ENCODE results near the gene C19orf53. TPM values are rescaled to one million over a fixed set of nuclear protein-coding genes. Genes with fewer than 3 reads are reported as not detected.

Gene C19orf53
- total RNA-seq, 2 donors from 2014 or later, result 48.5 to 82.6 TPM

DNA sequence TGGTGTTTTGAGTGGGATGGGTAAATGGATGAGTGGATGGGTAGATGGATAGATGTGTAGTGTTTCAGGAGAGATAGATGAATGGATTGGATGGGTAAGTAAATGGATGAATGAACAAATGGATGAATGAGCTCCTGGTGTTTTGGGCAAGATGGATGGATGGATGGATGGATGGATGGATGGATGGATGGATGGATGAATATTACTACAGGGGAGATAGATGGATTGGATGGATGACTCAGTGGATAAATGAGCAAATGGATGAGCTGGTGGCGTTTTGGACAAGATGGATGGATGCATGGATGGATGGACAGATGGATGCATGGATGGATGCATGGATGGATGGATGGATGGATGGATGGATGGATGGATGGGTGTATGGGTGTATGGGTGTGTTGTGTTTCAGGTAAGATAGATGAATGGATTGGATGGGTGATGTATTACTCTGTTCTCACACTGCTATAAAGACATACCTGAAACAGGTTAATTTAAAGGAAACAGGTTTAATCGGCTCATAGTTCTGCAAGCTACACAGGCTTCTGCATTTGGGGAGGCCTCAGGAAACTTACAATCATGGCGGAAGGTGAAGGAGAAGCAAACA lies 33.3 kb downstream of the C19orf53 start:
- Histone ChIP-seq H3K27ac (no peak overlapping the region), H3K9me3 (no peaks in the 10 kb centered on the region), H3K4me3 (no peak overlapping the region), H3K27me3 (no peaks in the 10 kb centered on the region), H3K36me3 (no peaks in the 10 kb centered on the region), H3K9ac (ENCODE audit: low read depth in 2 of 2, low read length in 2 of 2) (no peak overlapping the region), H3K4me1 (no peaks in the 10 kb centered on the region)
- intact Hi-C loops (cut with DNase I), result no loop called here
- DNase-seq, result no peak
- TF ChIP-seq, protein P1, sequence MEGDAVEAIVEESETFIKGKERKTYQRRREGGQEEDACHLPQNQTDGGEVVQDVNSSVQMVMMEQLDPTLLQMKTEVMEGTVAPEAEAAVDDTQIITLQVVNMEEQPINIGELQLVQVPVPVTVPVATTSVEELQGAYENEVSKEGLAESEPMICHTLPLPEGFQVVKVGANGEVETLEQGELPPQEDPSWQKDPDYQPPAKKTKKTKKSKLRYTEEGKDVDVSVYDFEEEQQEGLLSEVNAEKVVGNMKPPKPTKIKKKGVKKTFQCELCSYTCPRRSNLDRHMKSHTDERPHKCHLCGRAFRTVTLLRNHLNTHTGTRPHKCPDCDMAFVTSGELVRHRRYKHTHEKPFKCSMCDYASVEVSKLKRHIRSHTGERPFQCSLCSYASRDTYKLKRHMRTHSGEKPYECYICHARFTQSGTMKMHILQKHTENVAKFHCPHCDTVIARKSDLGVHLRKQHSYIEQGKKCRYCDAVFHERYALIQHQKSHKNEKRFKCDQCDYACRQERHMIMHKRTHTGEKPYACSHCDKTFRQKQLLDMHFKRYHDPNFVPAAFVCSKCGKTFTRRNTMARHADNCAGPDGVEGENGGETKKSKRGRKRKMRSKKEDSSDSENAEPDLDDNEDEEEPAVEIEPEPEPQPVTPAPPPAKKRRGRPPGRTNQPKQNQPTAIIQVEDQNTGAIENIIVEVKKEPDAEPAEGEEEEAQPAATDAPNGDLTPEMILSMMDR (IDR thresholded peaks at IDR 0.05), result no peak

GRCh38 chr19:13808856-13809255 lies 34.6 kb downstream of the C19orf53 start:
- TF ChIP-seq, protein P1 (IDR thresholded peaks at IDR 0.05), result no peak
- Histone ChIP-seq H3K27me3 (no peaks in the 10 kb centered on the region), H3K4me3 (no peak overlapping the region), H3K4me1 (no peaks in the 10 kb centered on the region), H3K27ac (no peak overlapping the region), H3K9ac (ENCODE audit: low read depth in 2 of 2, low read length in 2 of 2) (no peak overlapping the region), H3K36me3 (no peaks in the 10 kb centered on the region), H3K9me3 (no peaks in the 10 kb centered on the region)
- intact Hi-C loops (cut with DNase I), result no loop called here
- no peak for DNase-seq

DNA sequence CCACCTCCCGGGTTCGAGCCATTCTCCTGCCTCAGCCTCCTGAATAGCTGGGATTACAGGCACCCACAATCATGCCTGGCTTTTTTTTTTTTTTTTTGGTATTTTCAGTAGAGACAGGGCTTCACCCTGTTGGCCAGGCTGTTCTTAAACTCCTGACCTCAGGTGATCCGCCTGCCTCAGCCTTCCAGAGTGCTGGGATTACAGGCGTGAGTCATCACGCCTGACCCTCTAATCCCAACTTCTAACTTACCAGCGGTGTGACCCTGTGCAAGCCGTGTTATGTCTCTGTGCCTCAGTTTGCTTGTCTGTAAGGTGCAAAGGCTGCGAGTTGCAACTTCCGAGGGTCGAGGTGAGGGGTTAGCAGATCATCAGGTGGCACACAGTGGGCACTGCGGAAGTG lies 38.3 kb downstream of the C19orf53 start:
- no peak overlapping the region for H3K4me3 ChIP-seq
- no peak overlapping the region for H3K9ac ChIP-seq (ENCODE audit: low read depth in 2 of 2, low read length in 2 of 2)
- no peaks in the 10 kb centered on the region for H3K9me3 ChIP-seq
- H3K4me1 ChIP-seq, result no peaks in the 10 kb centered on the region
- H3K36me3 ChIP-seq, result no peaks in the 10 kb centered on the region
- no peaks in the 10 kb centered on the region for H3K27me3 ChIP-seq
- intact Hi-C loops (cut with DNase I), result no loop called here
- TF ChIP-seq, protein P1 (IDR thresholded peaks at IDR 0.05), result no peak
- no peak overlapping the region for H3K27ac ChIP-seq
- DNase-seq, result no peak

DNA sequence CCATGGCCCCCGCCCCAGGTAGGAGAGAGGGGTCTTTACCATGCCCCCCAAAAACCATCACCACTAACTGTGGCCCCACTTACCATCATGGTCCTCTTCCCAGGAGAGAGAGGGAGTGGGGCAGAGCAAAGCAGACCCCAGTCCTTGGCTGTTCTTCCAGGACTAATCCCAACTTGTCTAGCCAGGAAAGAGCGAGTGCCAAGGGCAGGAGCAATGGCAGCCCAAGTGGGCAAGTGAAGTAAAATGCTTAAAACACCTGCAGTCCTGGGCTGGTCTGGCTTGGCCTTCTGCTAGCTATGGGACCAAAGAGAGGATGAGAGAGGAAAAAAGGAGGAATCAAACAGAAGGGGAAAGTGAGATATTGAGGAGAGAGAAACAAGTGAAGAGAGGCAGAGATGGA lies 38.9 kb downstream of the C19orf53 start:
- no peak overlapping the region for H3K9ac ChIP-seq (ENCODE audit: low read depth in 2 of 2, low read length in 2 of 2)
- H3K9me3 ChIP-seq, result no peaks in the 10 kb centered on the region
- H3K36me3 ChIP-seq, result no peaks in the 10 kb centered on the region
- no peak overlapping the region for H3K27ac ChIP-seq
- no peaks in the 10 kb centered on the region for H3K27me3 ChIP-seq
- H3K4me3 ChIP-seq, result no peak overlapping the region
- no peaks in the 10 kb centered on the region for H3K4me1 ChIP-seq
- no peak for DNase-seq
- TF ChIP-seq, protein P1 (IDR thresholded peaks at IDR 0.05), result no peak
- intact Hi-C loops (cut with DNase I), result no loop called here

DNA sequence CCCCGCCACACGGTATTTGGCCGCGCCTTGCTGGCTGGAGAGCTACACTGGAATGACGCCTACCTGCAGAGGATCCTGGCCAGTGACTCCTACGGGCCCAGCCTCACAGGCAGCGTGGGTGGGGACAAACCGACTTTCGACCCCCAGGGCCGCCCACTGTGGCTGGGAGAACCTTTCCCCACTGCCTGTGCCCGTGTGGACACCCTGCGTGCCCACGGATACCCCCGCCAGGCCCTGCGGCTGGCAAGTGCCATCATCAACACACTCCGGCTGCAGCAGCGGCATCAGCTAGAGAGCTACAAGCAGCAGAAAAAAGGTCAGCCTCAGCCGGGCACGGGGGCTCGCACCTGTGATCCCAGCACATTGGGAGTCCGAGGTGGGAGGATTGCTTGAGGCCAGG lies 40.3 kb downstream of the C19orf53 start:
- intact Hi-C loops (cut with DNase I), result no loop called here
- Histone ChIP-seq H3K9me3 (no peaks in the 10 kb centered on the region), H3K27me3 (no peaks in the 10 kb centered on the region), H3K36me3 (no peaks in the 10 kb centered on the region), H3K4me3 (no peak overlapping the region), H3K27ac (no peak overlapping the region), H3K4me1 (no peaks in the 10 kb centered on the region), H3K9ac (ENCODE audit: low read depth in 2 of 2, low read length in 2 of 2) (no peak overlapping the region)
- TF ChIP-seq, protein P1 (IDR thresholded peaks at IDR 0.05), result no peak
- DNase-seq, result no peak

All from colonic mucosa (tissue), 4 donors.